Subcutaneous adipose tissue (tissue), 4 donors: ENCODE measurements around the gene LRRC32. TPM values are rescaled to one million over a fixed set of nuclear protein-coding genes. Genes with fewer than 3 reads are reported as not detected.

Experiments used
- CTCF ChIP-seq: fragments of 450-650 bp; IDR thresholded peaks from one replicate; pipeline ENCODE4 v1.5.1; 2016; ENCODE audit warnings: low read depth, mild to moderate bottlenecking, control low read depth, antibody characterized with exemption, moderate library complexity
- total RNA-seq, 4 donors: library from RNA; depleted of rRNA; stranded (reverse); fragments of >200 nt; gene quantifications; one replicate each; pipeline ENCODE4 v1.1.0, GENCODE V29; 2016

LRRC32 gene
- total RNA-seq, 4 donors from 2014 or later, result 30.1 to 93.6 (median 57.6) TPM

GRCh38 chr11:76669901-76670484 lies 554 bp downstream of the LRRC32 start:
- TF ChIP-seq CTCF, result no peak

GRCh38 chr11:76668362-76669155 lies 2.0 kb downstream of the LRRC32 start:
- TF ChIP-seq CTCF, result no peak

GRCh38 chr11:76667856-76668255 lies 2.7 kb downstream of the LRRC32 start:
- TF ChIP-seq CTCF, result no peak

- TF ChIP-seq CTCF, result no peak
Observed at GRCh38 chr11:76667271-76667818, 3.2 kb downstream of the LRRC32 start.

GRCh38 chr11:76666830-76667229 lies 3.7 kb downstream of the LRRC32 start:
- TF ChIP-seq CTCF, result no peak

- no peak for TF ChIP-seq CTCF
Observed at GRCh38 chr11:76666408-76666807, 4.1 kb downstream of the LRRC32 start.

GRCh38 chr11:76665921-76666351 lies 4.6 kb downstream of the LRRC32 start:
- no peak for TF ChIP-seq CTCF
